K562 (cell line): Measurements from ENCODE around the gene GPR153. TPM values are rescaled to one million over a fixed set of nuclear protein-coding genes. Genes with fewer than 3 reads are reported as not detected.

Experiments
- ATF1 ChIP-seq, 2 experiments: fragments of 450-650 bp in 1 of 2; IDR thresholded peaks; 2 replicates each; pipeline ENCODE4 v1.6.1; 2016; ENCODE audit warnings: missing compliant biosample characterization in 1 of 2, missing genetic modification characterization in 1 of 2
- ETS2 ChIP-seq: IDR thresholded peaks from 2 replicates; pipeline ENCODE4 v1.6.1; 2016; ENCODE audit warnings: borderline replicate concordance, missing genetic modification characterization, mild to moderate bottlenecking, moderate library complexity, missing compliant biosample characterization; ENCODE audit not compliant: poor library complexity, severe bottlenecking
- HLTF ChIP-seq: fragments of 450-650 bp; IDR thresholded peaks from 2 replicates; pipeline ENCODE4 v1.6.1; 2016
- JUND ChIP-seq, 2 experiments: IDR thresholded peaks; 2 replicates in 1 of 2; 3 replicates in 1 of 2; pipeline ENCODE4 v1.6.1; 2011; ENCODE audit warnings: borderline replicate concordance in 2 of 2, low read depth in 2 of 2, low read length in 2 of 2, improper control_type of control experiment in 1 of 2, missing biosample characterization in 1 of 2, missing genetic modification characterization in 1 of 2, missing genetic modification reagents in 1 of 2
- MGA ChIP-seq: fragments of 450-650 bp; IDR thresholded peaks from 2 replicates; pipeline ENCODE4 v1.6.1; 2016; ENCODE audit warnings: mild to moderate bottlenecking, moderate library complexity
- MIER1 ChIP-seq: fragments of 450-650 bp; IDR thresholded peaks from 2 replicates; pipeline ENCODE4 v1.6.1; 2016; ENCODE audit warnings: antibody characterized with exemption, mild to moderate bottlenecking, low read depth
- MITF ChIP-seq: IDR thresholded peaks from 2 replicates; pipeline ENCODE4 v1.6.1; 2014; ENCODE audit warnings: antibody characterized with exemption
- NR3C1 ChIP-seq: sonication (generic); formaldehyde crosslinking; IDR thresholded peaks from 2 replicates; pipeline ENCODE4 v1.8.1; 2022; ENCODE audit warnings: missing genetic modification reagents
- RBFOX2 ChIP-seq: fragments of 200-400 bp; formaldehyde crosslinking; IDR thresholded peaks from 2 replicates; pipeline ENCODE4 v1.6.1; 2017; ENCODE audit warnings: low read depth, mild to moderate bottlenecking, low read length, moderate library complexity
- ZC3H4 ChIP-seq: sonication (generic); formaldehyde crosslinking; IDR thresholded peaks from 2 replicates; pipeline ENCODE4 v1.9.0; 2021; ENCODE audit warnings: missing genetic modification reagents, borderline replicate concordance
- ZNF134 ChIP-seq: fragments of 250-450 bp; sonication (Bioruptor Pico); conservative IDR thresholded peaks from 2 replicates; pipeline ENCODE4 v1.4.0; 2020
- ZNF699 ChIP-seq: fragments of 250-450 bp; sonication (Bioruptor Pico); IDR thresholded peaks from 2 replicates; pipeline ENCODE4 v1.8.0; 2021; ENCODE audit warnings: mild to moderate bottlenecking, moderate library complexity; ENCODE audit not compliant: insufficient replicate concordance
- polyA plus RNA-seq, 8 experiments: library from polyadenylated mRNA; depleted of rRNA in 4 of 8; stranded (reverse) in 5 of 8; unstranded in 3 of 8; fragments of >200 nt; fragmentation: Nextera tagmentation in 2 of 8; fragmentation: Illumina TruSeq in 1 of 8; extraction: Ambion mirVana in 2 of 8; extraction: Trizol in 1 of 8; gene quantifications; 2 replicates each; pipeline versions ENCODE4 v1.2.1 to v1.2.3, GENCODE V29; 2011 to 2014; ENCODE audit warnings: inconsistent platforms in 1 of 8, missing spikeins in 1 of 8
- total RNA-seq, 7 experiments: library from RNA; depleted of rRNA in 6 of 7; stranded (reverse); fragments of >200 nt in 6 of 7; fragmentation: Illumina TruSeq in 2 of 7; extraction: Trizol in 2 of 7; gene quantifications; 2 replicates each; pipeline versions ENCODE4 v1.2.1 to v1.2.3, GENCODE V29; 2011 to 2021; ENCODE audit warnings: low replicate concordance in 1 of 7

GPR153 gene
- total and polyA plus RNA-seq, 9 of the 15 experiments (the other 6 are each of a cell fraction or from before 2014, with no cell fraction given), result 0.01 to 1.5 (median 0.51) TPM

DNA sequence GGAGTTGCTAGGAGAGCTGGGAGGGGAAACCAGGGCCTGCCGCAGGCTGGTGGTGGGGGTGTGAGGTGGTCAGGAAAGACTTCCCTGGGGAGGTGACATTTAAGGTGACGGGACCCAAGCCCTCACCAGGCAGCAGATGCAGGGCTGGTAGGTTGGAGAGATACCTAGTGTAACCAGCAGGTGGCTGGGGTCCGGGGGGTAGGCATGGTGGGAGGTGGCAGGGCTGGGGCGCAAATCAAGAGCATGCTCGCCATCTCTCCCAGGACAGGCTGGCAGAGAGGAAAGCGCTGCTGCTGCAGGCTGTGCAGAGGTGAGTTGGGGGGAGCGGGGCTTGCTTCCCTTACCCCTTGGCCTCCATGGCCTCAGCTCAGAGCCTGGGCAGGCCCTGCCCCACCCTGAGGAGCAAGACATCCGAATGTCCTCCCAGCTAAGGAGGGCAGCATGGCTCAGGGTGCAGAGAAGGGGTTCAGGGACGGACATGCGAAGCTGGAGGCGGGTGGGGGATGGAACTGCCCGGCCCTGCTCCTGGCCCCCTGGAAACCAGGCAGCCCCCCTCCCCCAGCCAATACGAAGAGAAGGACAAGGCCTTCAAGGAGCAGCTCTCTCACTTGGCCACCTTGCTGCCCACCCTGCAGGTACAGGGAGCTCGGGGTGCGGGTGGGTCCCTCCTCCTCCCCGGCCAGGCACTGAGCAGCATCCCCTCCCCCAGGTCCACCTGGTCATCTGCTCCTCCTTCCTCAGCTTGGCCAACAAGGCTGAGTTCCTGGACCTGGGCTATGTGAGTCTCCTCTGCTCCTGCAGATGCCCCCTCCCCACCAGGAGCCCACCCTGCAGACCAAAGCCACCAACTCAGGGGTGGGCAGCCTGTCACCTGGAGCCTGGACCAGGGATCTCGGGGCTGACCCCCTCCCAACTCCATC lies 51.0 kb downstream of the GPR153 start (continued):
- no peak for TF ChIP-seq MGA
- TF ChIP-seq MIER1, result 0 out of 2 replicates have a peak, but pooled peaks have one; percentile 30
- TF ChIP-seq RBFOX2, result 0 out of 2 replicates have a peak, but pooled peaks have one; percentile 47
- TF ChIP-seq NR3C1 (CRISPR knock-in tag), result peak; percentile 12; the same call in 1 of the 2 replicates
- no peak for TF ChIP-seq HLTF
- no peak for TF ChIP-seq ZNF134 (CRISPR knock-in tag)
- no peak for TF ChIP-seq ATF1 (CRISPR knock-in tag; IDR thresholded peaks at IDR 0.05)
- TF ChIP-seq ATF1 (tag; IDR thresholded peaks at IDR 0.05), result 0 out of 2 replicates have a peak, but pooled peaks have one; percentile 8
- TF ChIP-seq ZNF699, result no peak
- no peak for TF ChIP-seq ETS2
- TF ChIP-seq MITF, result no peak
- no peak for TF ChIP-seq JUND (IDR thresholded peaks at IDR 0.05; ENCODE audit: borderline replicate concordance, low read depth, low read length)
- TF ChIP-seq JUND (tag; IDR thresholded peaks at IDR 0.05; ENCODE audit: borderline replicate concordance, low read depth, low read length), result no peak
- TF ChIP-seq ZC3H4, result 0 out of 2 replicates have a peak, but pooled peaks have one; percentile 36
